Parathyroid adenoma (tissue), 2 donors: Measurements from ENCODE around the gene TRIM37.

Experiments
- H2AFZ ChIP-seq: fragments of 300-600 bp; sonication (generic); one replicate; pipeline ENCODE4 v1.7.0; 2017; ENCODE audit warnings: antibody characterized with exemption, mild to moderate bottlenecking
- H3K27ac ChIP-seq: fragments of 300-600 bp; sonication (generic); one replicate; pipeline ENCODE4 v1.7.0; 2017
- H3K27me3 ChIP-seq: fragments of 300-600 bp; sonication (generic); one replicate; pipeline ENCODE4 v1.7.0; 2017; ENCODE audit warnings: low read length; ENCODE audit not compliant: control insufficient read depth, insufficient read depth
- H3K36me3 ChIP-seq: fragments of 300-600 bp; sonication (generic); one replicate; pipeline ENCODE4 v1.7.0; 2017; ENCODE audit warnings: low read length; ENCODE audit not compliant: control insufficient read depth, insufficient read depth
- H3K4me1 ChIP-seq: fragments of 300-600 bp; sonication (generic); one replicate; pipeline ENCODE4 v1.7.0; 2017; ENCODE audit warnings: control low read depth
- H3K4me2 ChIP-seq: fragments of 300-600 bp; sonication (generic); one replicate; pipeline ENCODE4 v1.7.0; 2017; ENCODE audit warnings: low read length
- H3K4me3 ChIP-seq: fragments of 300-600 bp; sonication (generic); one replicate; pipeline ENCODE4 v1.7.0; 2017; ENCODE audit warnings: low read depth, low read length
- H3K79me2 ChIP-seq: fragments of 300-600 bp; sonication (generic); one replicate; pipeline ENCODE4 v1.7.0; 2017; ENCODE audit warnings: control low read depth
- H3K9ac ChIP-seq: fragments of 300-600 bp; sonication (generic); one replicate; pipeline ENCODE4 v1.7.0; 2017; ENCODE audit warnings: mild to moderate bottlenecking
- H3K9me3 ChIP-seq: fragments of 300-600 bp; sonication (generic); one replicate; pipeline ENCODE4 v1.7.0; 2017; ENCODE audit warnings: low read length; ENCODE audit not compliant: control insufficient read depth
- TF ChIP-seq, protein P1 (sequence below): fragments of 300-600 bp; sonication (generic); IDR thresholded peaks from one replicate; pipeline ENCODE4 v1.7.0; 2017; ENCODE audit warnings: antibody characterized with exemption, mild to moderate bottlenecking
- donor health status: primary hyperparathyroidism.

Gene TRIM37

DNA sequence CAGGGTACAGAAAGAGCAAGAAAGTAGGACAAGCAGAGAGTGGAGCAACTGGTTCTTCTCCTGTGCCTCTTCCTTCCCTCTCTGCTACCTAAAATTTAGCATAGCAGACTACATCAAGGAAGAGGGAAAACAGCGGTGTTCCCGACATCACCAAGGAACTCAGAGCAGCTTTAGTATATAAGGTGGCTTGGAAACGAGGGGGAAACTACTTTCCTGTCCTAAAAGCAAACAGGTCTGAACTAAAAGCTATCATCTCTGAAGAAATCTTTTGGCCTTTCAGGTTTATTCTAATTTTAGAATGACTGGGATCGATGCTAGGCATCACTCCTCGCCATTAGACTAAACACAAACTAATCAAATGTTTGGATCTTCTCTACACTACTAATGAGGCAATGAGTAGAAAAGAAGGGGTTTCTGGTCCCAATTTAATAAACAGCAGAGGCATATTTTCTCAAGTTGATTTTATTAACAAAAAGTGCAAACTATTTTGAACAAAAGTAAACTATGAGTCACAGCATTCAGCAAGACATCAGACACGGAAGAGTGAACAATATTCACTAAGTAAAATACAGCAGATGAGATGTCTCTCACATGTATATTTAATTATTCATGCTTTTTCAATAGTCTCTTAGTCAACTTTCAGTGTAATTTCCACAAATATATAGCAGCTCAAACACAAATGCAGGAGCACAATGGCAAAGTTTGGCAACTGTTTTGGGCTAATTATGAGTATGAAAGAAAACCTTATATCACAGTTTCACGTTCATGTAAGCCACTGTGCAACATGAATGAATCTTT is 108.7 kb downstream of the TRIM37 start:
- H3K27ac ChIP-seq: no peak overlapping the region
- H3K4me2 ChIP-seq: no peak overlapping the region
- no peak overlapping the region for H2AFZ ChIP-seq
- no peaks in the 10 kb centered on the region for H3K27me3 ChIP-seq
- TF ChIP-seq, protein P1, sequence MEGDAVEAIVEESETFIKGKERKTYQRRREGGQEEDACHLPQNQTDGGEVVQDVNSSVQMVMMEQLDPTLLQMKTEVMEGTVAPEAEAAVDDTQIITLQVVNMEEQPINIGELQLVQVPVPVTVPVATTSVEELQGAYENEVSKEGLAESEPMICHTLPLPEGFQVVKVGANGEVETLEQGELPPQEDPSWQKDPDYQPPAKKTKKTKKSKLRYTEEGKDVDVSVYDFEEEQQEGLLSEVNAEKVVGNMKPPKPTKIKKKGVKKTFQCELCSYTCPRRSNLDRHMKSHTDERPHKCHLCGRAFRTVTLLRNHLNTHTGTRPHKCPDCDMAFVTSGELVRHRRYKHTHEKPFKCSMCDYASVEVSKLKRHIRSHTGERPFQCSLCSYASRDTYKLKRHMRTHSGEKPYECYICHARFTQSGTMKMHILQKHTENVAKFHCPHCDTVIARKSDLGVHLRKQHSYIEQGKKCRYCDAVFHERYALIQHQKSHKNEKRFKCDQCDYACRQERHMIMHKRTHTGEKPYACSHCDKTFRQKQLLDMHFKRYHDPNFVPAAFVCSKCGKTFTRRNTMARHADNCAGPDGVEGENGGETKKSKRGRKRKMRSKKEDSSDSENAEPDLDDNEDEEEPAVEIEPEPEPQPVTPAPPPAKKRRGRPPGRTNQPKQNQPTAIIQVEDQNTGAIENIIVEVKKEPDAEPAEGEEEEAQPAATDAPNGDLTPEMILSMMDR: no peak
- H3K4me3 ChIP-seq: no peak overlapping the region
- H3K36me3 ChIP-seq: no peaks in the 10 kb centered on the region
- H3K9ac ChIP-seq: no peak overlapping the region
- H3K79me2 ChIP-seq: no peaks in the 10 kb centered on the region
- H3K9me3 ChIP-seq: no peaks in the 10 kb centered on the region
- H3K4me1 ChIP-seq: no peaks in the 10 kb centered on the region

DNA sequence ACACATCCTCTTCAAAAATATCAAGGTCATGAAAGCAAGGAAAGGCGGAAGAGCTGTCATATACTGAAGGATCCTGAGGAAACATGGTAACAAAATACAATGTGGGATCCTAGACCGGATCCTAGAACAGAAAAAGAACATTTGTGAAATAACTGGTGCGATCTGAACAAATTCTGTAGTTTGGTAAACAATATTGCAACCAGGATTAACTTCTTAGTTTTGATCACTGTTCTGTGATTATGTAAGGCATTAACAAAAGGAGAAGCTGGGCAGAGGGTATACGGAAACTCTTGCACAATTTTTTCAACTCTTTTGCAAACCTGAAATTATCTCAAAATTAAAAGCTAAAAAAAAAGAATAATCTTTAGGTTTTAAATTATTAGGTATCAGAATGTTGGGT is 109.7 kb downstream of the TRIM37 start:
- H3K4me3 ChIP-seq: no peak overlapping the region
- H3K4me2 ChIP-seq: no peak overlapping the region
- no peaks in the 10 kb centered on the region for H3K79me2 ChIP-seq
- H3K27me3 ChIP-seq: no peaks in the 10 kb centered on the region
- no peak overlapping the region for H3K9ac ChIP-seq
- H3K27ac ChIP-seq: no peak overlapping the region
- no peaks in the 10 kb centered on the region for H3K9me3 ChIP-seq
- H3K36me3 ChIP-seq: no peaks in the 10 kb centered on the region
- TF ChIP-seq, protein P1: no peak
- H3K4me1 ChIP-seq: no peaks in the 10 kb centered on the region
- H2AFZ ChIP-seq: no peak overlapping the region

DNA sequence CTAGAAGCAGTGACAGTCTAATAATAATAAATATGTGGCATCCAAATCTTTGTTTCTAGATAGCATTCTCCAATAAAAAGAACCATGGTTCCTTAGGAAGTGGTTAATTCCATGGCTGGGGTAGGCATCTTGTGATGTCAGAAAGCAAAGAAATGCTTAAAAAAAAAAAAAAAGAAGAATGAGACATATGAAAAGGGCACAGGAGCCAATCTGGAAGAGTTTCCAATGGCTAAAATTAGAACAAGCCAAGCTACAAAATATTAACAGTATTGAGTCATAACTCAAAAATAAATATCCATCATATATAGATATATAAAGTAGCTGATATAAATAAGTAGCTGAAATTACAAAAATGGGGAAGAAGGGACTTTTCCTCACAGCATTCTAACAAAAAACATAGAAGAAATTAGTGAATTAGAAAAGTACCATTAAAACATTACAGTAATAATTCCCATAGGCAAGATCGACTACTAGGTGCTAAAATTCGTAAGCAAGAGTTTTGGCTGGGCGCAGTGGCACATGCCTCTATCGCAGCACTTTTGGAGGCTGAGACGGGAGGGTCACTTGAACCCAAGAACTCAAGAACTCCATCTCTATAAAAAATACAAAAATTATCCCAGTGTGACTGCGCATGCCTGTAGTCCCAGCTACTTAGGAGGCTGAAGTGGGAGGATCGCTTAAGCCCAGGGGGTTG is 111.3 kb downstream of the TRIM37 start:
- Histone ChIP-seq H3K4me1 (no peaks in the 10 kb centered on the region), H3K36me3 (no peaks in the 10 kb centered on the region), H3K4me3 (no peak overlapping the region), H3K9me3 (no peaks in the 10 kb centered on the region), H3K79me2 (no peaks in the 10 kb centered on the region), H3K4me2 (no peak overlapping the region), H3K9ac (no peak overlapping the region), H3K27ac (no peak overlapping the region), H2AFZ (no peak overlapping the region), H3K27me3 (no peaks in the 10 kb centered on the region)
- TF ChIP-seq, protein P1: no peak

DNA sequence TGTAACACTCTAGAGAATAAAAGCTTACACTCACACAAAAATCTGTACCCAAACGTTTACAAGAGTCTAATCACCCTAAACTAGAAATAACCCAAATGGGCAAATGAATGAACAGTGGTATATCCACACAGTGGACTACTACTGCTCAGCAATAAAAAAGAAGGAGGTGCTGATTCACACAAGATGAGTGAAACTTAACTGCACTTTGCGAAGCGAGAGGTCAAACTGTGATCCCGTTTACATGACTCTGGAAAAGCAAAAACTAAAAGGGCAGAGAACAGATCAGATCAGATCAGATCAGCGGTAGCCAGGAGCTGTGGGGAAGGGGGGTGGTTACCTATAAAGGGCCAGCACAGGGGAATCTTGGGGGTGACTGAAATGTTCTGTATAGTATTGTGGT is 113.4 kb downstream of the TRIM37 start:
- Histone ChIP-seq H3K36me3 (no peaks in the 10 kb centered on the region), H3K4me1 (no peaks in the 10 kb centered on the region), H3K79me2 (no peaks in the 10 kb centered on the region), H3K9ac (no peak overlapping the region), H3K4me3 (no peak overlapping the region), H3K9me3 (no peaks in the 10 kb centered on the region), H3K27me3 (no peaks in the 10 kb centered on the region), H3K4me2 (no peak overlapping the region), H2AFZ (no peak overlapping the region), H3K27ac (no peak overlapping the region)
- TF ChIP-seq, protein P1: no peak
